Muscle of leg (tissue), 11 donors: ENCODE measurements around the gene LRMDA. TPM values are rescaled to one million over a fixed set of nuclear protein-coding genes. Genes with fewer than 3 reads are reported as not detected.
"Not testable (repeated sequence)": the region's sequence is repeated elsewhere in the genome, so short reads cannot be mapped to it uniquely, and the experiment has no call there.

Source experiments
- DNase-seq: peaks from one replicate; pipeline ENCODE4 v3.0.0; 2013
- H3K27ac ChIP-seq: one replicate; pipeline ENCODE4 v1.5.1; 2013; ENCODE audit warnings: mild to moderate bottlenecking, low read length, control low read depth
- H3K27me3 ChIP-seq: one replicate; pipeline ENCODE4 v1.6.1; 2013; ENCODE audit warnings: low read length; ENCODE audit not compliant: control insufficient read depth, insufficient read depth
- H3K36me3 ChIP-seq: one replicate; pipeline ENCODE4 v1.6.1; 2013; ENCODE audit warnings: low read length; ENCODE audit not compliant: control insufficient read depth, insufficient read depth
- H3K4me1 ChIP-seq: one replicate; pipeline ENCODE4 v1.6.1; 2013; ENCODE audit warnings: low read length; ENCODE audit not compliant: control insufficient read depth, insufficient read depth
- H3K4me3 ChIP-seq: one replicate; pipeline ENCODE4 v1.5.1; 2013; ENCODE audit warnings: low read length, control low read depth
- H3K9me3 ChIP-seq: replicated peaks from 2 replicates; pipeline ENCODE4 v1.6.1; 2013; ENCODE audit warnings: low read depth, low read length; ENCODE audit not compliant: control insufficient read depth
- WGBS: methylation state at CpG from one replicate; pipeline ENCODE4 v1.1.5; 2013; ENCODE audit warnings: missing lambda C conversion rate; ENCODE audit not compliant: insufficient coverage; 5-methylcytosine and 5-hydroxymethylcytosine counted together
- polyA plus RNA-seq, 8 donors: library from polyadenylated mRNA; unstranded; fragments of 120-200 nt; gene quantifications; one replicate each; pipeline versions ENCODE4 v1.2.1 to v1.2.3, GENCODE V29; 2013; ENCODE audit warnings: inconsistent platforms in 1 of 8, low replicate concordance in 1 of 8; ENCODE audit not compliant: insufficient read length in 8 of 8, insufficient read depth in 1 of 8
- total RNA-seq: library from RNA; stranded (reverse); fragments of 120-200 nt; gene quantifications from one replicate; pipeline ENCODE4 v1.2.4, GENCODE V29; 2013

LRMDA gene
- total and polyA plus RNA-seq, 9 donors: 4.8 to 7.9 (median 5.7) TPM

- H3K27me3 ChIP-seq: no peaks in the 10 kb centered on the region
- H3K36me3 ChIP-seq: no peaks in the 10 kb centered on the region
- WGBS: no CpG with 5 or more reads among the region's 2 CpGs
- no peaks in the 10 kb centered on the region for H3K9me3 ChIP-seq
- H3K4me3 ChIP-seq: no peak overlapping the region
- no peak overlapping the region for H3K27ac ChIP-seq
- DNase-seq: no peak
- H3K4me1 ChIP-seq: no peaks in the 10 kb centered on the region
Measured at GRCh38 chr10:75762431-75762802, 331.0 kb downstream of the LRMDA start.

- Histone ChIP-seq H3K27ac (no peak overlapping the region), H3K27me3 (no peaks in the 10 kb centered on the region), H3K4me1 (no peaks in the 10 kb centered on the region), H3K4me3 (no peak overlapping the region), H3K9me3 (no peaks in the 10 kb centered on the region), H3K36me3 (no peaks in the 10 kb centered on the region)
- DNase-seq: no peak
- WGBS: 100% methylated on average over 1 of the region's 3 CpGs
Measured at GRCh38 chr10:75763652-75764051, 332.2 kb downstream of the LRMDA start.

- H3K36me3 ChIP-seq: no peaks in the 10 kb centered on the region
- no peak for DNase-seq
- H3K4me3 ChIP-seq: no peak overlapping the region
- no peak overlapping the region for H3K27ac ChIP-seq
- no peaks in the 10 kb centered on the region for H3K4me1 ChIP-seq
- WGBS: 80% methylated on average over 3 of the region's 4 CpGs
- no peaks in the 10 kb centered on the region for H3K9me3 ChIP-seq
- no peaks in the 10 kb centered on the region for H3K27me3 ChIP-seq
Measured at GRCh38 chr10:75764974-75765788, 333.8 kb downstream of the LRMDA start.

- no peak for DNase-seq
- WGBS: 86% methylated on average over 4 of the region's 5 CpGs
Measured at GRCh38 chr10:75765789-75766096, 334.3 kb downstream of the LRMDA start.

GRCh38 chr10:75766106-75766505 is 334.7 kb downstream of the LRMDA start:
- H3K36me3 ChIP-seq: no peaks in the 10 kb centered on the region

More at GRCh38 chr10:75765789-75766096, 334.3 kb downstream of the LRMDA start:
- Histone ChIP-seq H3K27ac (no peak overlapping the region), H3K36me3 (no peaks in the 10 kb centered on the region), H3K9me3 (no peaks in the 10 kb centered on the region), H3K4me3 (no peak overlapping the region), H3K4me1 (peaks cover 3% of the 10 kb centered on the region), H3K27me3 (no peaks in the 10 kb centered on the region)

GRCh38 chr10:75766752-75767151 is 335.3 kb downstream of the LRMDA start:
- not testable (repeated sequence) for H3K27me3 ChIP-seq, H3K4me3 ChIP-seq, H3K27ac ChIP-seq, H3K36me3 ChIP-seq, DNase-seq, H3K9me3 ChIP-seq, H3K4me1 ChIP-seq
- no CpG with 5 or more reads among the region's 4 CpGs for WGBS

More at GRCh38 chr10:75766106-75766505, 334.7 kb downstream of the LRMDA start:
- H3K4me3 ChIP-seq: no peak overlapping the region
- H3K27ac ChIP-seq: no peak overlapping the region
- no peaks in the 10 kb centered on the region for H3K9me3 ChIP-seq
- DNase-seq: no peak
- peaks cover 6% of the 10 kb centered on the region for H3K4me1 ChIP-seq
- no peaks in the 10 kb centered on the region for H3K27me3 ChIP-seq

GRCh38 chr10:75770626-75771081 is 339.2 kb downstream of the LRMDA start:
- no peaks in the 10 kb centered on the region for H3K9me3 ChIP-seq
- peak overlapping the region; percentile 51 for H3K27ac ChIP-seq
- H3K4me1 ChIP-seq: peaks cover 6% of the 10 kb centered on the region
- peak; percentile 81 for DNase-seq
- WGBS: 31% methylated on average over 7 of the region's 7 CpGs
- H3K4me3 ChIP-seq: no peak overlapping the region
- no peaks in the 10 kb centered on the region for H3K27me3 ChIP-seq
- H3K36me3 ChIP-seq: no peaks in the 10 kb centered on the region

- H3K4me3 ChIP-seq: no peak overlapping the region
- no peak for DNase-seq
- WGBS: 82% methylated on average over 1 of the region's 1 CpG
Measured at GRCh38 chr10:75771606-75772005, 340.2 kb downstream of the LRMDA start.

GRCh38 chr10:75772153-75772887 is 340.9 kb downstream of the LRMDA start:
- Histone ChIP-seq H3K4me3 (no peak overlapping the region), H3K4me1 (peaks cover 6% of the 10 kb centered on the region), H3K27ac (no peak overlapping the region), H3K9me3 (no peaks in the 10 kb centered on the region), H3K36me3 (no peaks in the 10 kb centered on the region), H3K27me3 (peaks cover 4% of the 10 kb centered on the region)
- peak; percentile 62 for DNase-seq
- 67% methylated on average over 7 of the region's 8 CpGs for WGBS

More at GRCh38 chr10:75771606-75772005, 340.2 kb downstream of the LRMDA start:
- Histone ChIP-seq H3K4me1 (peaks cover 6% of the 10 kb centered on the region), H3K27ac (no peak overlapping the region), H3K27me3 (no peaks in the 10 kb centered on the region), H3K36me3 (no peaks in the 10 kb centered on the region), H3K9me3 (no peaks in the 10 kb centered on the region)

GRCh38 chr10:75773231-75773780 is 341.9 kb downstream of the LRMDA start:
- 95% methylated on average over 5 of the region's 5 CpGs for WGBS
- H3K4me1 ChIP-seq: peaks cover 6% of the 10 kb centered on the region
- no peak overlapping the region for H3K27ac ChIP-seq
- no peak for DNase-seq
- H3K4me3 ChIP-seq: no peak overlapping the region
- H3K36me3 ChIP-seq: no peaks in the 10 kb centered on the region
- H3K9me3 ChIP-seq: no peaks in the 10 kb centered on the region
- H3K27me3 ChIP-seq: peaks cover 5% of the 10 kb centered on the region
